Lung (tissue), 12 donors: ENCODE measurements around the gene GFY. TPM values are rescaled to one million over a fixed set of nuclear protein-coding genes. Genes with fewer than 3 reads are reported as not detected.

ENCODE experiments used
- ATAC-seq: fragments of 200-7000 bp; cut with Tn5 transposase; one replicate; pipeline ENCODE4 v1.9.1; 2020; ENCODE audit warnings: moderate number of reproducible peaks; ENCODE audit not compliant: insufficient read depth, low FRiP score
- DNase-seq, 3 donors: peaks; one replicate each; pipeline ENCODE4 v3.0.0-alpha.2; 2013 to 2017
- H3K27ac ChIP-seq, 2 donors: one replicate each; pipeline ENCODE4 v1.5.1; 2013; ENCODE audit warnings: mild to moderate bottlenecking in 2 of 2, moderate library complexity in 2 of 2, control low read depth in 1 of 2, inconsistent platforms in 1 of 2, low read depth in 1 of 2, low read length in 1 of 2
- H3K27me3 ChIP-seq, 3 donors: one replicate each; pipeline ENCODE4 v1.5.1; 2013; ENCODE audit warnings: low read length in 2 of 3; ENCODE audit not compliant: control insufficient read depth in 3 of 3, insufficient read depth in 3 of 3
- H3K36me3 ChIP-seq, 4 donors: one replicate each; pipeline ENCODE4 v1.5.1; 2013; ENCODE audit warnings: low read length in 4 of 4, mild to moderate bottlenecking in 1 of 4, moderate library complexity in 1 of 4; ENCODE audit not compliant: control insufficient read depth in 4 of 4, insufficient read depth in 4 of 4
- H3K4me1 ChIP-seq, 5 donors: one replicate each; pipeline ENCODE4 v1.5.1; 2013; ENCODE audit warnings: low read length in 5 of 5, mild to moderate bottlenecking in 2 of 5, moderate library complexity in 1 of 5; ENCODE audit not compliant: control insufficient read depth in 5 of 5, insufficient read depth in 5 of 5
- H3K4me3 ChIP-seq: one replicate; pipeline ENCODE4 v1.5.1; 2013; ENCODE audit warnings: mild to moderate bottlenecking, control low read depth, moderate library complexity
- H3K9ac ChIP-seq, 2 donors: one replicate each; pipeline ENCODE4 v1.5.1; 2013; ENCODE audit warnings: low read length in 2 of 2, control low read depth in 1 of 2; ENCODE audit not compliant: insufficient read depth in 1 of 2
- H3K9me3 ChIP-seq, 4 donors: one replicate each; pipeline ENCODE4 v1.5.1; 2013; ENCODE audit warnings: low read length in 3 of 4, mild to moderate bottlenecking in 1 of 4, moderate library complexity in 1 of 4; ENCODE audit not compliant: control insufficient read depth in 4 of 4, insufficient read depth in 3 of 4
- CTCF ChIP-seq: IDR thresholded peaks from 2 replicates; pipeline ENCODE4 v1.5.1; 2012; ENCODE audit warnings: mild to moderate bottlenecking; ENCODE audit errors: control extremely low read depth, extremely low read depth
- WGBS, 2 donors: extraction: QIAGEN DNeasy Blood & Tissue Kit; methylation state at CpG; one replicate each; pipeline ENCODE4 v1.1.7; 2013; 5-methylcytosine and 5-hydroxymethylcytosine counted together
- polyA plus RNA-seq, 2 donors: library from polyadenylated mRNA; stranded (reverse); fragments of 200-250 nt; gene quantifications; one replicate each; pipeline ENCODE4 v1.2.1, GENCODE V29; 2013
- total RNA-seq, 2 donors: library from RNA; depleted of rRNA in 1 of 2; stranded (reverse); fragments of >200 nt in 1 of 2; gene quantifications; one replicate each; pipeline ENCODE4 v1.2.1, GENCODE V29; 2014 to 2021
- donor health status: control.
- donor health status: control.
- donor health status: Bipolar disorder and iron deficiency.
- donor health status: healthy.
- donor health status: DM: yes; HTN: yes; CAD: no.

GFY gene
- total and polyA plus RNA-seq, 4 donors, result not detected

DNA sequence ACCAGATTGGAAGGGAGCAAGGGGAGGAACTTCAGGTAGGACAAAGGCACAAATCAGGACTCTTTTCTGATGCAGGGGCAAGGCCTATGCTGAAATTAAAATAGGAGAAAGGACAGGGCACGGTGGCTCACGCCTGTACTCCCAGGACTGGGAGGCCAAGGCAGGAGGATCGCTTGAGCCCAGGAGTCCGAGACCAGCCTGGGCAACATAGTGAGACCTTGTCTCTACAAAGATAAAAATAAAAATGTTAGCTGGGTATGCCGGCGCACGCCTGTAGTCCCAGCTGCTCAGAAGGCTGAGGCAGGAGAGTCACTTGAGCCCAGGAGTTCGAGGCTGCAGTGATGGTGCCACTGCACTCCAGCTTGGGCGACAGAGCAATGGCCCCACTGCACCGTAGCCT is 10.5 kb downstream of the GFY start:
- DNase-seq (no peak), ATAC-seq (no peak)
- H3K27me3 ChIP-seq, result peaks cover 4 to 99% (median 91%) of the 10 kb centered on the region in 3 donors
- H3K27ac ChIP-seq, result no peak overlapping the region
- no peak for TF ChIP-seq CTCF
- H3K9me3 ChIP-seq, result peaks cover 0 to 6% (median 0%) of the 10 kb centered on the region in 4 donors
- H3K4me3 ChIP-seq, result no peak overlapping the region
- H3K4me1 ChIP-seq, result peaks cover 0 to 5% (median 0%) of the 10 kb centered on the region in 5 donors
- H3K9ac ChIP-seq, result no peak overlapping the region
- WGBS, 2 donors, result 86 to 93% methylated on average over 10 of the region's 10 CpGs
- no peaks in the 10 kb centered on the region for H3K36me3 ChIP-seq

DNA sequence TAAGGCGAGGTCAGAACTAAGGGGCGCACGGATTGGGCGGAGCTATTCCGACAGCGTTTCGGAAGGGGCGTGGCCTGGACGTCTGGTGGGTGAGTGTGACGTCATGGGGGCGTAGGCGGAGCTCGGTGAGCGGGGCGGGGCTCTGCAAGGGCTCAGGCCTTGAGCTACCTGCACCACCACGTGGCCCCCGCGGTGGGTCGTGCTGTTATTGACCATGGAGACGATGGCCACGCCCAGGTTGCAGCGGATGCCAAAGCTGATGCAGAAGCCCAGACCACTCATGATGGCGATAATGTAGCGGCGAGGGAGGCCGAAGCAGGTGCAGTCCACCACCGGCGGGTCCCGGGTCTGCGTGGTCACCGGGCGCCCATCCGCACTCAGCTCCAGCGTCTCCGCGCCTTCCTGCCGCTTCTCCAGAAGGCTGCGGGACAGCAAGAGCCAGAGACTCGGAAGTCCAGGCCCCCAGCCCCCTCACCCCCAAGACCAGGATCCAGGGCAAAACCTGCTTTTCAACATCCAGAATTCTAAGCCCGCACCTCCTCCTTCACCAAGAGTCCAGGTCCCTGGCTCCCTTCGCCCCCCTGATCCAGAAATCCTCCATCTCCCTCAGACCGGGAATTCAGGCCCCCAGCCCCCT is 11.3 kb downstream of the GFY start:
- Histone ChIP-seq H3K27ac (no peak overlapping the region), H3K27me3 (peaks cover 4 to 96% (median 87%) of the 10 kb centered on the region in 3 donors), H3K4me3 (no peak overlapping the region), H3K9me3 (peaks cover 0 to 3% (median 0%) of the 10 kb centered on the region in 4 donors), H3K36me3 (no peaks in the 10 kb centered on the region), H3K4me1 (peaks cover 0 to 5% (median 0%) of the 10 kb centered on the region in 5 donors), H3K9ac (no peak overlapping the region)
- WGBS, 2 donors, result 7 to 10% methylated on average over 34 to 42 of the region's 42 CpGs
- no peak for TF ChIP-seq CTCF
- ATAC-seq, result no peak
- peak in 1 of 3 donors; percentile 58 for DNase-seq

- WGBS, 2 donors, result 16 to 27% methylated on average over 8 of the region's 8 CpGs
- no peak overlapping the region for H3K27ac ChIP-seq
- H3K27me3 ChIP-seq, result peaks cover 4 to 96% (median 87%) of the 10 kb centered on the region in 3 donors
- no peaks in the 10 kb centered on the region for H3K36me3 ChIP-seq
- no peak for TF ChIP-seq CTCF
- no peak for ATAC-seq
- H3K9me3 ChIP-seq, result peaks cover 0 to 3% (median 0%) of the 10 kb centered on the region in 4 donors
- no peak overlapping the region for H3K4me3 ChIP-seq
- no peak overlapping the region for H3K9ac ChIP-seq
- DNase-seq, result no peak
- H3K4me1 ChIP-seq, result peaks cover 0 to 5% (median 0%) of the 10 kb centered on the region in 5 donors
Observed at GRCh38 chr19:49437231-49437630, 12.0 kb downstream of the GFY start.
